Adrenal gland (tissue), 12 donors: ENCODE results near the gene RPGRIP1. TPM values are rescaled to one million over a fixed set of nuclear protein-coding genes. Genes with fewer than 3 reads are reported as not detected.

Source experiments
- DNase-seq, 7 donors: peaks; one replicate each; pipeline ENCODE4 v3.0.0-alpha.2; 2019 to 2020
- H3K27ac ChIP-seq, 5 donors: fragments of 200-600 bp; sonication (generic) in 4 of 5; 1 replicate in 3 of 5; 2 replicates in 2 of 5; pipeline versions ENCODE4 v1.5.1 to v1.8.0; 2016 to 2020; ENCODE audit warnings: mild to moderate bottlenecking in 1 of 5
- H3K27me3 ChIP-seq: fragments of 200-600 bp; 2 replicates; pipeline ENCODE4 v1.8.0; 2021
- H3K36me3 ChIP-seq, 2 donors: fragments of 200-600 bp; replicated peaks in 1 of 2; 1 replicate in 1 of 2; 2 replicates in 1 of 2; pipeline versions ENCODE4 v1.5.1 to v1.8.0; 2018 to 2022
- H3K4me1 ChIP-seq, 2 donors: fragments of 200-600 bp; replicated peaks in 1 of 2; 1 replicate in 1 of 2; 2 replicates in 1 of 2; pipeline versions ENCODE4 v1.5.1 to v1.8.0; 2018 to 2021
- H3K4me3 ChIP-seq, 4 donors: fragments of 200-600 bp; sonication (generic) in 3 of 4; one replicate each; pipeline ENCODE4 v1.5.1; 2016 to 2018
- H3K9me3 ChIP-seq, 3 donors: fragments of 200-600 bp; sonication (generic) in 1 of 3; replicated peaks in 1 of 3; 1 replicate in 2 of 3; 2 replicates in 1 of 3; pipeline versions ENCODE4 v1.5.1 to v1.8.0; 2016 to 2021
- POLR2A ChIP-seq, 2 donors: fragments of 450-650 bp; IDR thresholded peaks; one replicate each; pipeline ENCODE4 v1.6.1; 2017; ENCODE audit warnings: antibody characterized with exemption in 2 of 2, mild to moderate bottlenecking in 2 of 2, moderate library complexity in 1 of 2
- WGBS, 4 donors: extraction: QIAGEN DNeasy Blood & Tissue Kit in 2 of 4; methylation state at CpG; one replicate each; pipeline versions ENCODE4 v1.1.5 to v1.1.7; 2013 to 2017; 5-methylcytosine and 5-hydroxymethylcytosine counted together
- intact Hi-C, 2 donors: fragments of 100-400 bp; cut with DNase I; formaldehyde crosslinking; loops; one replicate each; pipeline versions ENCODE4 v1.14.1 to v1.15.0; 2022 to 2023
- polyA plus RNA-seq, 3 donors: library from polyadenylated mRNA; stranded (reverse); fragments of 200-250 nt in 2 of 3; fragments of 350-450 nt in 1 of 3; fragmentation: Illumina TruSeq in 1 of 3; extraction: RNeasy Lipid Tissue Mini Kit (QIAGEN cat#74804) in 1 of 3; gene quantifications; one replicate each; pipeline ENCODE4 v1.2.3, GENCODE V29; 2013 to 2014
- total RNA-seq, 9 donors: library from RNA; depleted of rRNA in 4 of 9; stranded (reverse); fragments of >200 nt in 4 of 9; fragments of 120-200 nt in 1 of 9; fragmentation: NEBNext Ultra II Directional in 1 of 9; extraction: Animal tissue kit (Norgen Biotek cat#: 25700) in 1 of 9; gene quantifications; one replicate each; pipeline versions ENCODE4 v1.1.0 to v1.2.4, GENCODE V29; 2013 to 2023
- TF ChIP-seq, protein P1 (sequence below), 6 experiments: fragments of 450-650 bp in 4 of 6; fragments of 200-600 bp in 2 of 6; sonication (generic) in 1 of 6; IDR thresholded peaks; 1 replicate in 5 of 6; 2 replicates in 1 of 6; pipeline versions ENCODE4 v1.5.1 to v1.8.0; 2016 to 2021; ENCODE audit warnings: antibody characterized with exemption in 6 of 6, mild to moderate bottlenecking in 2 of 6, moderate library complexity in 1 of 6
- donor health status: healthy with polysubstance abuse.
- donor health status: Bipolar disorder and iron deficiency.
- donor health status: DM: yes; HTN: yes; CAD: no.
- donor health status: DM: no; HTN: no; CAD: no.
- donor health status: DM: no; HTN: no; CAD: no.
- donor health status: DM: yes; HTN: yes; CAD: no.

RPGRIP1 gene
- total and polyA plus RNA-seq, 12 donors, result 0.10 to 1.6 (median 0.29) TPM; not detected in 3

DNA sequence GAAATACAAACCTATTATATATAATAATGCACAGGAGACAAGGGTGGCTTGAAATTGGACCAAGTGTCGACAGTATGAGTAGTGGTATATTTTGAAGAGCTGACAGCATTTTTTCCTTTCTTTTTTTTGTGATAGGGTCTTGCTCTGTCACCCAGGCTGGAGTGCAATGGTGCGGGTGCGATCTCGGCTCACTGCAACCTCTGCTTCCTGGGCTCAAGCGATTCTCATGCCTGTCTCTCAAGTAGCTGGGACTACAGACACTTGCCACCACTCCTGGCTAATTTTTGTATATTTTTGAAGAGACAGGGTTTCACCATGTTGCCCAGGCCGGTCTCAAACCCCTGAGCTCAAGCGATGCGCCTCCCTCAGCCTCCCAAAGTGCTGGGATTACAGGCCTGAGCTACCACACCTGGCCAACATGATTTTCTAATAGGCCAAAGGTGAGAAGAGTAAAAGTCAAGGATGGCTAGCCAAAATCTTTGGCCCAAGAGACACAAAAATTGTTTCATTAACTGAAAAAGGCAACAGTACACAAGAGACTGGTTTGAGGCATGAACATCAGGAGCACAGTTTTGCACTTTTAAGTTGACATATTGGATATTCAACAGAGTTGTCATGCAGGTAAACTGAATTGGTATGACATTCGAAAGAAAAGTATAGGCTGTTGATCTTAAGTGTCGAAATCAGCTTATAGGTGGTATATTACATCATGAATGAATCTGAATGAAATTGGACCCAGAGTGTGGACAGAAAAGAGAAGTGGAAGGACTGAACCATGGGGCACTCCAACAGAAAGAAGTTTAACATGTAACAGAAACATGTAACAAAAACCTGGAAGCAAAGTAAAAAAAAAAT lies 23.1 kb upstream of the RPGRIP1 start:
- no peak for DNase-seq
- H3K36me3 ChIP-seq, result peaks cover 0 to 70% of the 10 kb centered on the region in 2 donors
- no peak overlapping the region for H3K4me3 ChIP-seq
- WGBS, 4 donors, result 87 to 94% (median 89%) methylated on average over 10 of the region's 10 CpGs
- intact Hi-C loops, result no loop called here
- TF ChIP-seq POLR2A (IDR thresholded peaks at IDR 0.05), result no peak
- TF ChIP-seq, protein P1, sequence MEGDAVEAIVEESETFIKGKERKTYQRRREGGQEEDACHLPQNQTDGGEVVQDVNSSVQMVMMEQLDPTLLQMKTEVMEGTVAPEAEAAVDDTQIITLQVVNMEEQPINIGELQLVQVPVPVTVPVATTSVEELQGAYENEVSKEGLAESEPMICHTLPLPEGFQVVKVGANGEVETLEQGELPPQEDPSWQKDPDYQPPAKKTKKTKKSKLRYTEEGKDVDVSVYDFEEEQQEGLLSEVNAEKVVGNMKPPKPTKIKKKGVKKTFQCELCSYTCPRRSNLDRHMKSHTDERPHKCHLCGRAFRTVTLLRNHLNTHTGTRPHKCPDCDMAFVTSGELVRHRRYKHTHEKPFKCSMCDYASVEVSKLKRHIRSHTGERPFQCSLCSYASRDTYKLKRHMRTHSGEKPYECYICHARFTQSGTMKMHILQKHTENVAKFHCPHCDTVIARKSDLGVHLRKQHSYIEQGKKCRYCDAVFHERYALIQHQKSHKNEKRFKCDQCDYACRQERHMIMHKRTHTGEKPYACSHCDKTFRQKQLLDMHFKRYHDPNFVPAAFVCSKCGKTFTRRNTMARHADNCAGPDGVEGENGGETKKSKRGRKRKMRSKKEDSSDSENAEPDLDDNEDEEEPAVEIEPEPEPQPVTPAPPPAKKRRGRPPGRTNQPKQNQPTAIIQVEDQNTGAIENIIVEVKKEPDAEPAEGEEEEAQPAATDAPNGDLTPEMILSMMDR (IDR thresholded peaks at IDR 0.05), result no peak
- peaks cover 33 to 76% of the 10 kb centered on the region in 2 donors for H3K4me1 ChIP-seq
- H3K27ac ChIP-seq, result peak overlapping the region in 3 of 5 donors; percentile 1 to 39 (median 29)
- H3K9me3 ChIP-seq, result no peaks in the 10 kb centered on the region
- no peaks in the 10 kb centered on the region for H3K27me3 ChIP-seq

- Histone ChIP-seq H3K36me3 (peaks cover 0 to 72% of the 10 kb centered on the region in 2 donors), H3K27ac (peak overlapping the region in 1 of 5 donors; percentile 29), H3K4me1 (peaks cover 40 to 77% of the 10 kb centered on the region in 2 donors), H3K9me3 (no peaks in the 10 kb centered on the region), H3K27me3 (no peaks in the 10 kb centered on the region), H3K4me3 (no peak overlapping the region)
- intact Hi-C loops, result no loop called here
- TF ChIP-seq, protein P1 (IDR thresholded peaks at IDR 0.05), result no peak
- DNase-seq, result peak in 5 of 7 donors; percentile 50 to 73 (median 63)
- 28 to 34% (median 31%) methylated on average over 7 of the region's 7 CpGs for WGBS, 4 donors
Measured at GRCh38 chr14:21257394-21257909, 22.4 kb upstream of the RPGRIP1 start.

DNA sequence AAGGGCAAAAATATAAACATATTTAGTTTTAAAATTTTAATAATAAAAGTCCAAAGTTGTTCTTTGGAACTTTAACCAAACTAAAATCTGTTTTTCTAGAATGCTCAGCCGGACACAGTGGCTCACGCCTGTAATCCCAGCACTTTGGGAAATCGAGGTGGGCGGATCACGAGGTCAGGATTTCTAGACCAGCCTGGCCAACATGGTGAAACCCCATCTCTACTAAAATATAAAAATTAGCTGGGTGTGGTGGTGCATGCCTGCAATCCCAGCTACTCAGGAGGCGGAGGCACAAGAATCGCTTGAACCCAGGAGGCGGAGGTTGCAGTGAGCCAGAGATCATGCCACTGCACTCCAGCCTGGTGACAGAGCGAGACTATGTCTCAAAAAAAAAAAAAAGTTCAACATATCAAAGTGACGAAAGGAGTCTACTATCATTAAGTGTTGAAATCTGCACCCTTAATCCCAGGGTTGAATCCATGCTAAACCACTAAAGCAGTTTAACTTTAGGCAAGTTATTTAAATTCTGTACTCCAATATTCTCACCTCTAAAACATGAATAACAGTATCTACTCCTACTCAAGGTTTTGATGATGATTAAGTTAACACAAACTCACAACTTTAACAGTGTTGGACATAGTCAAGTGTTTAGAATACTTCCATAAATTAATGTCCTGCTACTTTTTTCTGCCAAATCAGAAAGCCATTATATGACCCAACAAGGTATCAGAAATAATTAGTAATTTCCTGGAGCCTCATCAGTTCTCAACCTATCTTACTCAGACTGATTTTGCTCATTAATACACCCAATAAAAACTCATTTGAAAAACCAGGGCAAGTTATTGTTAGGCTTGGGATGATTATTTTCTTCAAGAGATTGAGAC lies 21.6 kb upstream of the RPGRIP1 start:
- TF ChIP-seq, protein P1 (IDR thresholded peaks at IDR 0.05), result no peak
- TF ChIP-seq POLR2A (IDR thresholded peaks at IDR 0.05), result no peak

More for the DNA sequence above, 21.6 kb upstream of the RPGRIP1 start:
- no peak for DNase-seq
- no peaks in the 10 kb centered on the region for H3K27me3 ChIP-seq
- peaks cover 0 to 67% of the 10 kb centered on the region in 2 donors for H3K36me3 ChIP-seq
- no peaks in the 10 kb centered on the region for H3K9me3 ChIP-seq
- peak overlapping the region in 1 of 5 donors; percentile 29 for H3K27ac ChIP-seq
- no peak overlapping the region for H3K4me3 ChIP-seq
- 78 to 87% (median 84%) methylated on average over 10 of the region's 10 CpGs for WGBS, 4 donors
- intact Hi-C loops, result no loop called here
- peaks cover 47 to 82% of the 10 kb centered on the region in 2 donors for H3K4me1 ChIP-seq
